Measurements from ENCODE around the gene SLC37A3.
A peak's percentile ranks its signal among the peaks of the same experiment; 100 is the strongest.

SLC37A3 gene

GRCh38 chr7:140402178-140402835, 4.0 kb upstream of the SLC37A3 start:
- Histone ChIP-seq H3K27ac (ENCODE audit: low read length) (no peak overlapping the region), H3K4me1 (ENCODE audit: control insufficient read depth, insufficient read depth, low read length) (peaks cover 11% of the 10 kb centered on the region), H3K36me3 (ENCODE audit: control insufficient read depth in 2 of 2, insufficient read depth in 2 of 2, low read length in 2 of 2) (no peaks in the 10 kb centered on the region), H3K9me3 (ENCODE audit: control insufficient read depth in 2 of 2, low read length in 2 of 2) (no peaks in the 10 kb centered on the region), H3K9ac (ENCODE audit: low read length in 2 of 2) (no peak overlapping the region), H3K4me3 (ENCODE audit: low read length in 2 of 2) (no peak overlapping the region), H3K27me3 (ENCODE audit: control insufficient read depth in 1 of 2, insufficient read depth in 2 of 2, low read length in 2 of 2) (peaks cover 5 to 14% of the 10 kb centered on the region in 2 donors)

DNA sequence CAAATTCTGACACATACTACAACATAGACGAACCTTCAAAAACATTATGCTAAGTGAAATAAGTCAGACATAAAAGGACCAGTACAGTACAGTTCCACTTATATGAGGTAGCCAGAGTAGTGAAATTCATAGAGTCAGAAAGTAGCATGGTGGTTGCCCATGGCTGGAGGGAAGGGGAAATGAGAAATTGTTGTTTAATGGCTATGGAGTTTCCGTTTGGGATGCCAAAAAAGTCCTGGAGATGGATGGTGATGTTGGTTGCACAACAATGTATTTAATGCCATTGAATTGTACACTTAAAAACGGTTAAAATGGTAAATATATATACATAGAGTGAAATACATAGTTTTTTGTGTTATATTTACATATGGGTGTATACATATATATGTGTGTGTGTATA, 2.1 kb upstream of the SLC37A3 start:
- Histone ChIP-seq H3K36me3 (ENCODE audit: control insufficient read depth in 2 of 2, insufficient read depth in 2 of 2, low read length in 2 of 2) (no peaks in the 10 kb centered on the region), H3K9ac (ENCODE audit: low read length in 2 of 2) (no peak overlapping the region), H3K4me3 (ENCODE audit: low read length in 2 of 2) (no peak overlapping the region), H3K27me3 (ENCODE audit: control insufficient read depth in 1 of 2, insufficient read depth in 2 of 2, low read length in 2 of 2) (peaks cover 5 to 14% of the 10 kb centered on the region in 2 donors), H3K9me3 (ENCODE audit: control insufficient read depth in 2 of 2, low read length in 2 of 2) (no peaks in the 10 kb centered on the region), H3K4me1 (ENCODE audit: control insufficient read depth, insufficient read depth, low read length) (peaks cover 11% of the 10 kb centered on the region), H3K27ac (ENCODE audit: low read length) (no peak overlapping the region)

DNA sequence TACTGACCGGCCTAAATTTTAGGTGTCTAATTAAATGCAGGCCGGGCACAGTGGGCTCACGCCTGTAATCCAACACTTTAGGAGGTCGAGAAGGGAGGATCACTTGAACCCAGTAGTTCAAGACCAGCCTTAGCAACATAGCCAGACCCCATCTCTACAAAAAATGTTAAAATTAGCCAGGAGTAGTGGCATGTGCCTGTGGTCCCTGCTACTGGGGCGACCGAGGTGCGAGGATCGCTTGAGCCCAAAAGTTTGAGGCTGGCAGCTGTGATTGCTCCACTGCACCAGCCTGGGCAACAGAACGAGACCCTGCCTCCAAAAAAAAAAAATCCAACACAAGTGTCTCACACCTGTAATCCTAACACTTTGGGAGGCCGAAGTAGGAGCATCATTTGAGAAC, 491 bp upstream of the SLC37A3 start:
- no peaks in the 10 kb centered on the region for H3K9me3 ChIP-seq (ENCODE audit: control insufficient read depth in 2 of 2, low read length in 2 of 2)
- no peak overlapping the region for H3K9ac ChIP-seq (ENCODE audit: low read length in 2 of 2)
- H3K36me3 ChIP-seq (ENCODE audit: control insufficient read depth in 2 of 2, insufficient read depth in 2 of 2, low read length in 2 of 2), result no peaks in the 10 kb centered on the region
- H3K4me1 ChIP-seq (ENCODE audit: control insufficient read depth, insufficient read depth, low read length), result peaks cover 7% of the 10 kb centered on the region
- peak overlapping the region; percentile 88 to 93 for H3K4me3 ChIP-seq (ENCODE audit: low read length in 2 of 2)
- no peak overlapping the region for H3K27ac ChIP-seq (ENCODE audit: low read length)
- H3K27me3 ChIP-seq (ENCODE audit: control insufficient read depth in 1 of 2, insufficient read depth in 2 of 2, low read length in 2 of 2), result peaks cover 2 to 4% of the 10 kb centered on the region in 2 donors

- no peaks in the 10 kb centered on the region for H3K27me3 ChIP-seq (ENCODE audit: control insufficient read depth in 1 of 2, insufficient read depth in 2 of 2, low read length in 2 of 2)
- no peak overlapping the region for H3K4me3 ChIP-seq (ENCODE audit: low read length in 2 of 2)
- no peak overlapping the region for H3K9ac ChIP-seq (ENCODE audit: low read length in 2 of 2)
- peaks cover 8% of the 10 kb centered on the region for H3K4me1 ChIP-seq (ENCODE audit: control insufficient read depth, insufficient read depth, low read length)
- H3K27ac ChIP-seq (ENCODE audit: low read length), result no peak overlapping the region
- no peaks in the 10 kb centered on the region for H3K9me3 ChIP-seq (ENCODE audit: control insufficient read depth in 2 of 2, low read length in 2 of 2)
- no peaks in the 10 kb centered on the region for H3K36me3 ChIP-seq (ENCODE audit: control insufficient read depth in 2 of 2, insufficient read depth in 2 of 2, low read length in 2 of 2)
These were observed 4.5 kb downstream of the SLC37A3 start for GRCh38 chr7:140393756-140394306.

DNA sequence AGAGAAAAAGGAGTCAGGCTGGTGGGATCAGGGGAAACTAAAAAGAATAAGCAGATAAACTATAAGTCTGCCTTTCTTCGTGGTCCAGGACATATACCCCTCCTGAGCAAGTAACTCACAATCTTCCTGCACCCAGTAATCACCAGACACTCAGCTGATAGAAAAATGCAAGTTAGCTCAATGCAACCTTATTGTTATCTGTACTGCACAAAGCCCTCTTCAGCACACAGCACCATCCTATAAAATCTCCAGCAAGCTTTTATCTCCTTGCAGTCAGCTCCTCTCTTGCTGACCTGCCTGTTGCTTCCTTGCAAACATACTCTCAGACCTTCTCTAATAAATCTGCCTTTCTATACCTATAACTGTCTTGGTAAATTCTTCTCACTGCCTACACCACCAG, 6.7 kb downstream of the SLC37A3 start:
- Histone ChIP-seq H3K27ac (ENCODE audit: low read length) (no peak overlapping the region), H3K36me3 (ENCODE audit: control insufficient read depth in 2 of 2, insufficient read depth in 2 of 2, low read length in 2 of 2) (no peaks in the 10 kb centered on the region), H3K9me3 (ENCODE audit: control insufficient read depth in 2 of 2, low read length in 2 of 2) (no peaks in the 10 kb centered on the region), H3K4me1 (ENCODE audit: control insufficient read depth, insufficient read depth, low read length) (peaks cover 5% of the 10 kb centered on the region), H3K9ac (ENCODE audit: low read length in 2 of 2) (no peak overlapping the region), H3K27me3 (ENCODE audit: control insufficient read depth in 1 of 2, insufficient read depth in 2 of 2, low read length in 2 of 2) (no peaks in the 10 kb centered on the region), H3K4me3 (ENCODE audit: low read length in 2 of 2) (no peak overlapping the region)

DNA sequence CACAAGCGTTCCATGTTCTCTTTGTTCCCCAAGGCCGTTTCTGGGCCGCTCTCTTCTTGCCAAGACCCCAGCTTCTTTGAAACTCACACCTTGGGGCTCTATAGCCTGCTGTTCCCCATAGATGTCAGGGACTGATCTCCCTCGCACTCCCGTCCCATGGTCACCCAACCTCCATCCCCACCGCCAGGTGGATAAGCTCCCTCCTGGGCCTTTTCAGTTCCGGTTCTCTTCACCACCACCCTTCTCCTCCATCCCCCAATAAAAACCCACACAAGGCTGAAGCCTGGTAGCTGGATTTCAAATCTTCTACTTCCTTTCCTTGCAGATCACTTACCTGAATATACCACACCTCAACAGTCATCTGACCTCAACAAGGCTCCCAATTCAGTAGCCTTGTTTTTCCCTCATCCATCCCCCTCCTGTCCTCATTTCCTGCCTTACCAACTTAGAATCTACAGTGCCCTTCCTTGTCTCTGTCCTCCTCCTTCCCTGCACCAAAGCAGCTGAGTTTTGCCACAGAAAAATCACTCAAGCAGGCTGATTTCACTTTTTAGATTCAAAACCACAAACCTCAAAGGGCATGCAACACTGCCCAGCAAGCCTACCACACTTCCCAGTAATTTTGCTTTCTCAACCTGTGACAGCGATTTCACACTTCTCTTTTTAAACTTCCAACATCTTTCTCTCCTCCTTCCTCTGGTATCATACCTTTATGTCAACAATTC, 7.7 kb downstream of the SLC37A3 start:
- peaks cover 5% of the 10 kb centered on the region for H3K4me1 ChIP-seq (ENCODE audit: control insufficient read depth, insufficient read depth, low read length)
- H3K9me3 ChIP-seq (ENCODE audit: control insufficient read depth in 2 of 2, low read length in 2 of 2), result no peaks in the 10 kb centered on the region
- H3K27ac ChIP-seq (ENCODE audit: low read length), result no peak overlapping the region
- no peaks in the 10 kb centered on the region for H3K27me3 ChIP-seq (ENCODE audit: control insufficient read depth in 1 of 2, insufficient read depth in 2 of 2, low read length in 2 of 2)
- H3K4me3 ChIP-seq (ENCODE audit: low read length in 2 of 2), result no peak overlapping the region
- H3K36me3 ChIP-seq (ENCODE audit: control insufficient read depth in 2 of 2, insufficient read depth in 2 of 2, low read length in 2 of 2), result no peaks in the 10 kb centered on the region
- H3K9ac ChIP-seq (ENCODE audit: low read length in 2 of 2), result no peak overlapping the region

DNA sequence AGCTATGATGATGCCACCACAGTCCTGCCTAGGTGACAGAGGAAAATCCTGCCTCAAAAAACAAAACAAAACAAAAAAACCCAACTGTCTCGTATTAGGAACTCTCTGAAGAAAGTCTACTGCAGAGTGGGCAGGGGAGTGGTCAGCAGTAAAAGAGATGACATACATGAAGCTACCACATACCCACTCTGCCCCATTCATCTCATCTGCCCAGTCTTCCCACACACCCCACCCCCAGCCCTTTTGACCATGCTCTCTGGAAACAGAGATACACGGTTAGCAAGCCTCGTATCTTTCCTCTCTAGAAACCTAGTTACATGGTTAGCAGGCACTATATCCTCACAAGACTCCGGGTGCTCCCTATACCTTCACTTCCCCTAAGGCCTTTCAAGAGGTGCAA, 8.3 kb downstream of the SLC37A3 start:
- Histone ChIP-seq H3K4me1 (ENCODE audit: control insufficient read depth, insufficient read depth, low read length) (peaks cover 5% of the 10 kb centered on the region), H3K36me3 (ENCODE audit: control insufficient read depth in 2 of 2, insufficient read depth in 2 of 2, low read length in 2 of 2) (no peaks in the 10 kb centered on the region), H3K27ac (ENCODE audit: low read length) (no peak overlapping the region), H3K9me3 (ENCODE audit: control insufficient read depth in 2 of 2, low read length in 2 of 2) (no peaks in the 10 kb centered on the region), H3K9ac (ENCODE audit: low read length in 2 of 2) (no peak overlapping the region), H3K4me3 (ENCODE audit: low read length in 2 of 2) (no peak overlapping the region), H3K27me3 (ENCODE audit: control insufficient read depth in 1 of 2, insufficient read depth in 2 of 2, low read length in 2 of 2) (no peaks in the 10 kb centered on the region)

- Histone ChIP-seq H3K9ac (ENCODE audit: low read length in 2 of 2) (no peak overlapping the region), H3K4me1 (ENCODE audit: control insufficient read depth, insufficient read depth, low read length) (peaks cover 5% of the 10 kb centered on the region), H3K4me3 (ENCODE audit: low read length in 2 of 2) (no peak overlapping the region), H3K27ac (ENCODE audit: low read length) (no peak overlapping the region), H3K36me3 (ENCODE audit: control insufficient read depth in 2 of 2, insufficient read depth in 2 of 2, low read length in 2 of 2) (no peaks in the 10 kb centered on the region), H3K27me3 (ENCODE audit: control insufficient read depth in 1 of 2, insufficient read depth in 2 of 2, low read length in 2 of 2) (no peaks in the 10 kb centered on the region), H3K9me3 (ENCODE audit: control insufficient read depth in 2 of 2, low read length in 2 of 2) (no peaks in the 10 kb centered on the region)
These were observed 8.9 kb downstream of the SLC37A3 start for GRCh38 chr7:140389445-140389844.

- peaks cover 2 to 8% of the 10 kb centered on the region in 2 donors for H3K36me3 ChIP-seq (ENCODE audit: control insufficient read depth in 2 of 2, insufficient read depth in 2 of 2, low read length in 2 of 2)
- no peaks in the 10 kb centered on the region for H3K4me1 ChIP-seq (ENCODE audit: control insufficient read depth, insufficient read depth, low read length)
- no peak overlapping the region for H3K4me3 ChIP-seq (ENCODE audit: low read length in 2 of 2)
- H3K9ac ChIP-seq (ENCODE audit: low read length in 2 of 2), result no peak overlapping the region
- H3K27ac ChIP-seq (ENCODE audit: low read length), result no peak overlapping the region
- no peaks in the 10 kb centered on the region for H3K27me3 ChIP-seq (ENCODE audit: control insufficient read depth in 1 of 2, insufficient read depth in 2 of 2, low read length in 2 of 2)
- no peaks in the 10 kb centered on the region for H3K9me3 ChIP-seq (ENCODE audit: control insufficient read depth in 2 of 2, low read length in 2 of 2)
These were observed 13.3 kb downstream of the SLC37A3 start for GRCh38 chr7:140384894-140385545.

- Histone ChIP-seq H3K27ac (ENCODE audit: low read length) (no peak overlapping the region), H3K36me3 (ENCODE audit: control insufficient read depth in 2 of 2, insufficient read depth in 2 of 2, low read length in 2 of 2) (peaks cover 7 to 11% of the 10 kb centered on the region in 2 donors), H3K9ac (ENCODE audit: low read length in 2 of 2) (no peak overlapping the region), H3K27me3 (ENCODE audit: control insufficient read depth in 1 of 2, insufficient read depth in 2 of 2, low read length in 2 of 2) (no peaks in the 10 kb centered on the region), H3K9me3 (ENCODE audit: control insufficient read depth in 2 of 2, low read length in 2 of 2) (no peaks in the 10 kb centered on the region), H3K4me1 (ENCODE audit: control insufficient read depth, insufficient read depth, low read length) (no peaks in the 10 kb centered on the region), H3K4me3 (ENCODE audit: low read length in 2 of 2) (no peak overlapping the region)
These were observed 14.2 kb downstream of the SLC37A3 start for GRCh38 chr7:140383954-140384713.

All from stomach smooth muscle (tissue), 2 donors.